HEK293 (cell line): ENCODE data around the gene LRRFIP1.

Experiments
- CTCF ChIA-PET: fragments of 350-600 bp; formaldehyde crosslinking; extraction: SDS; loops from one replicate; lab custom pipeline; 2021; ENCODE audit warnings: antibody characterized with exemption; lab: Yijun Ruan, JAX
- POLR2A ChIA-PET: fragments of 300-600 bp; formaldehyde crosslinking; extraction: SDS; loops from one replicate; lab custom pipeline; 2020; ENCODE audit warnings: antibody characterized with exemption, inconsistent platforms; lab: Yijun Ruan, JAX
- H3K27ac ChIP-seq: fragments of 200-500 bp; sonication (Bioruptor generic); 2 replicates; pipeline ENCODE4 v1.5.1; 2014; ENCODE audit warnings: low read depth, low read length, control low read depth, inconsistent platforms; ENCODE audit errors: extremely low read depth
- H3K36me3 ChIP-seq, 2 experiments: fragments of 200-500 bp in 1 of 2; sonication (Bioruptor generic) in 1 of 2; 1 replicate in 1 of 2; 2 replicates in 1 of 2; pipeline ENCODE4 v1.5.1; 2014 to 2017; ENCODE audit warnings: inconsistent platforms in 2 of 2, low read length in 2 of 2; ENCODE audit not compliant: control insufficient read depth in 2 of 2, insufficient read depth in 1 of 2
- H3K4me1 ChIP-seq: fragments of 200-500 bp; sonication (Bioruptor generic); 2 replicates; pipeline ENCODE4 v1.5.1; 2014; ENCODE audit warnings: mild to moderate bottlenecking, low read length, inconsistent platforms; ENCODE audit not compliant: control insufficient read depth, insufficient read depth
- H3K4me3 ChIP-seq: 2 replicates; pipeline ENCODE4 v1.5.1; 2011; ENCODE audit warnings: low read depth, mild to moderate bottlenecking, control low read depth, low read length, moderate library complexity
- H3K9me3 ChIP-seq: fragments of 200-500 bp; sonication (Bioruptor generic); 2 replicates; pipeline ENCODE4 v1.5.1; 2014; ENCODE audit warnings: low read depth, low read length, inconsistent platforms; ENCODE audit not compliant: control insufficient read depth, insufficient read depth
- CTCF ChIP-seq: fragments of 450-650 bp; formaldehyde crosslinking; IDR thresholded peaks from 2 replicates; pipeline ENCODE4 v1.5.1; 2016; ENCODE audit warnings: missing biosample characterization, missing genetic modification characterization
- HOXA7 ChIP-seq: sonication (generic); formaldehyde crosslinking; IDR thresholded peaks from 2 replicates; pipeline ENCODE4 v1.8.1; 2022; ENCODE audit warnings: missing genetic modification reagents, borderline replicate concordance
- KLF10 ChIP-seq: fragments of 450-650 bp; IDR thresholded peaks from 2 replicates; pipeline ENCODE4 v1.5.1; 2018; ENCODE audit warnings: missing biosample characterization, mild to moderate bottlenecking, missing genetic modification characterization
- PATZ1 ChIP-seq: fragments of 450-650 bp; formaldehyde crosslinking; IDR thresholded peaks from 2 replicates; pipeline ENCODE4 v1.5.1; 2016; ENCODE audit warnings: missing biosample characterization, missing genetic modification characterization
- SP7 ChIP-seq: fragments of 450-650 bp; formaldehyde crosslinking; IDR thresholded peaks from 2 replicates; pipeline ENCODE4 v1.5.1; 2016; ENCODE audit warnings: missing biosample characterization, missing genetic modification characterization
- ZBTB6 ChIP-seq: fragments of 450-650 bp; formaldehyde crosslinking; IDR thresholded peaks from 2 replicates; pipeline ENCODE4 v1.5.1; 2017; ENCODE audit warnings: missing biosample characterization, missing genetic modification characterization
- ZFP69B ChIP-seq: fragments of 450-650 bp; formaldehyde crosslinking; IDR thresholded peaks from 2 replicates; pipeline ENCODE4 v1.5.1; 2016; ENCODE audit warnings: missing biosample characterization, missing genetic modification characterization
- ZNF19 ChIP-seq: fragments of 450-650 bp; formaldehyde crosslinking; IDR thresholded peaks from 2 replicates; pipeline ENCODE4; 2016; ENCODE audit warnings: missing biosample characterization, missing genetic modification characterization, low read depth
- ZNF341 ChIP-seq: fragments of 450-650 bp; formaldehyde crosslinking; IDR thresholded peaks from 2 replicates; pipeline ENCODE4; 2016; ENCODE audit warnings: low read depth, missing biosample characterization, missing genetic modification characterization
- ZNF423 ChIP-seq: fragments of 450-650 bp; formaldehyde crosslinking; IDR thresholded peaks from 2 replicates; pipeline ENCODE4 v1.5.1; 2016; ENCODE audit warnings: missing biosample characterization, missing genetic modification characterization
- ZNF558 ChIP-seq: fragments of 450-650 bp; formaldehyde crosslinking; IDR thresholded peaks from 2 replicates; pipeline ENCODE4 v1.5.1; 2016; ENCODE audit warnings: missing biosample characterization, missing genetic modification characterization
- ZNF596 ChIP-seq: fragments of 450-650 bp; IDR thresholded peaks from 2 replicates; pipeline ENCODE4 v1.5.0; 2018; ENCODE audit warnings: missing biosample characterization, mild to moderate bottlenecking, missing genetic modification characterization, moderate library complexity
- ZNF677 ChIP-seq: fragments of 450-650 bp; IDR thresholded peaks from 2 replicates; pipeline ENCODE4 v1.5.0; 2018; ENCODE audit warnings: missing biosample characterization, mild to moderate bottlenecking, missing genetic modification characterization, moderate library complexity
- ZNF692 ChIP-seq: fragments of 450-650 bp; formaldehyde crosslinking; IDR thresholded peaks from 2 replicates; pipeline ENCODE4 v1.5.1; 2016; ENCODE audit warnings: missing biosample characterization, missing genetic modification characterization
- ZNF830 ChIP-seq: fragments of 450-650 bp; IDR thresholded peaks from 2 replicates; pipeline ENCODE4 v1.5.0; 2018; ENCODE audit warnings: missing biosample characterization, missing genetic modification characterization, low read depth, mild to moderate bottlenecking, moderate library complexity
- ZSCAN16 ChIP-seq: fragments of 450-650 bp; formaldehyde crosslinking; IDR thresholded peaks from 2 replicates; pipeline ENCODE4 v1.5.1; 2016; ENCODE audit warnings: missing biosample characterization, missing genetic modification characterization

LRRFIP1 gene

GRCh38 chr2:237773826-237774225 lies 146.4 kb downstream of the LRRFIP1 start:
- CTCF ChIA-PET, result interaction anchor here (0.7 to 2.4 kb wide), 6 partner anchors 29 to 298 kb away, joined by 3 to 10 read pairs (median 4); no protein-coding TSS in a partner anchor
- no peak for TF ChIP-seq HOXA7 (CRISPR knock-in tag)
- TF ChIP-seq ZNF830, result no peak
- no peak for TF ChIP-seq ZNF677
- no peak for TF ChIP-seq KLF10
- TF ChIP-seq ZSCAN16 (tag by site-specific recombination), result no peak
- TF ChIP-seq, all 188 proteins: peak for 0
- Histone ChIP-seq H3K36me3 (peaks cover 7 to 61% of the 10 kb centered on the region in 2 experiments; a peak in 2 of 3 replicates), H3K4me3 (no peak overlapping the region), H3K9me3 (no peaks in the 10 kb centered on the region), H3K4me1 (no peaks in the 10 kb centered on the region), H3K27ac (no peak overlapping the region)
- POLR2A ChIA-PET, result no interaction called here

GRCh38 chr2:237774811-237775553 lies 147.6 kb downstream of the LRRFIP1 start:
- Histone ChIP-seq H3K4me3 (no peak overlapping the region), H3K9me3 (no peaks in the 10 kb centered on the region), H3K27ac (no peak overlapping the region), H3K36me3 (peaks cover 7 to 60% of the 10 kb centered on the region in 2 experiments; a peak in 2 of 3 replicates), H3K4me1 (no peaks in the 10 kb centered on the region)
- TF ChIP-seq CTCF, result peak; percentile 30; the same call in 1 of the 2 replicates
- TF ChIP-seq ZNF692, result no peak
- CTCF ChIA-PET, result interaction anchor here (0.6 to 2.8 kb wide), 21 partner anchors 9 to 706 kb away, joined by 3 to 11 read pairs (median 3); no protein-coding TSS in a partner anchor
- POLR2A ChIA-PET, result interaction anchor here (0.6 kb wide), 1 partner anchor 10 kb away, joined by 16 read pairs; no protein-coding TSS in a partner anchor

GRCh38 chr2:237779521-237779920 lies 152.1 kb downstream of the LRRFIP1 start:
- ChIA-PET POLR2A (no interaction called here), CTCF (interaction anchor here (0.5 to 0.7 kb wide), 6 partner anchors 48 to 503 kb away, joined by 3 to 7 read pairs (median 4); no protein-coding TSS in a partner anchor)
- Histone ChIP-seq H3K36me3 (peaks cover 7 to 67% of the 10 kb centered on the region in 2 experiments; a peak in 2 of 3 replicates), H3K9me3 (no peaks in the 10 kb centered on the region), H3K27ac (no peak overlapping the region), H3K4me1 (no peaks in the 10 kb centered on the region)
- no peak for TF ChIP-seq ZNF692
- TF ChIP-seq ZFP69B (tag by site-specific recombination), result no peak
- TF ChIP-seq, all 188 proteins: peak for 0
- H3K4me3 ChIP-seq, result no peak overlapping the region

- Histone ChIP-seq H3K27ac (no peak overlapping the region), H3K4me3 (no peak overlapping the region), H3K36me3 (peaks cover 3 to 44% of the 10 kb centered on the region in 2 experiments; a peak in 1 of 3 replicates), H3K9me3 (no peaks in the 10 kb centered on the region), H3K4me1 (no peaks in the 10 kb centered on the region)
- TF ChIP-seq ZNF19 (no peak), SP7 (tag by site-specific recombination) (no peak), PATZ1 (tag by site-specific recombination) (no peak), ZNF341 (tag by site-specific recombination) (no peak), ZNF596 (tag by site-specific recombination) (no peak), ZBTB6 (tag by site-specific recombination) (no peak), ZNF423 (tag by site-specific recombination) (no peak), ZNF558 (tag by site-specific recombination) (no peak)
- ChIA-PET POLR2A (no interaction called here), CTCF (interaction anchor here (0.6 to 1.1 kb wide), 2 partner anchors 210 to 511 kb away, joined by 3 to 10 read pairs; no protein-coding TSS in a partner anchor)
These were observed 154.8 kb downstream of the LRRFIP1 start for GRCh38 chr2:237782181-237782580.
